RWPE2 (cell line): ENCODE measurements around the gene INVS.

ENCODE experiments used
- ATAC-seq: fragments of 200-7000 bp; cut with Tn5 transposase; 3 replicates; pipeline ENCODE4 v1.9.1; 2021; ENCODE audit warnings: low read depth
- DNase-seq: peaks from one replicate; pipeline ENCODE4 v3.0.0-alpha.2; 2020; ENCODE audit warnings: low spot score
- H3K27ac ChIP-seq: fragments of 450-650 bp; 2 replicates; pipeline ENCODE4 v1.5.1; 2017; ENCODE audit warnings: mild to moderate bottlenecking; ENCODE audit not compliant: poor library complexity, severe bottlenecking
- H3K27me3 ChIP-seq: fragments of 250-450 bp; sonication (Bioruptor Pico); 2 replicates; pipeline ENCODE4 v1.5.1; 2021; ENCODE audit warnings: mild to moderate bottlenecking, moderate library complexity; ENCODE audit not compliant: insufficient read depth, poor library complexity, severe bottlenecking
- H3K36me3 ChIP-seq: fragments of 250-450 bp; sonication (Bioruptor Pico); 2 replicates; pipeline ENCODE4 v1.5.1; 2020; ENCODE audit warnings: low read depth, mild to moderate bottlenecking, moderate library complexity
- H3K4me1 ChIP-seq: fragments of 250-450 bp; sonication (Bioruptor Pico); 2 replicates; pipeline ENCODE4 v1.5.1; 2021; ENCODE audit warnings: mild to moderate bottlenecking, moderate library complexity; ENCODE audit not compliant: insufficient read depth, poor library complexity, severe bottlenecking
- H3K4me3 ChIP-seq: fragments of 250-450 bp; sonication (Bioruptor Pico); 2 replicates; pipeline ENCODE4 v1.5.1; 2021; ENCODE audit warnings: mild to moderate bottlenecking, moderate library complexity; ENCODE audit not compliant: severe bottlenecking
- H3K9me3 ChIP-seq: fragments of 250-450 bp; sonication (Bioruptor Pico); 2 replicates; pipeline ENCODE4 v1.5.1; 2021; ENCODE audit warnings: mild to moderate bottlenecking, moderate library complexity; ENCODE audit not compliant: severe bottlenecking
- TF ChIP-seq, protein P1 (sequence below): fragments of 450-650 bp; IDR thresholded peaks from one replicate; pipeline ENCODE4 v1.5.1; 2017; ENCODE audit warnings: mild to moderate bottlenecking, moderate library complexity; ENCODE audit not compliant: poor library complexity, severe bottlenecking

The INVS gene

DNA sequence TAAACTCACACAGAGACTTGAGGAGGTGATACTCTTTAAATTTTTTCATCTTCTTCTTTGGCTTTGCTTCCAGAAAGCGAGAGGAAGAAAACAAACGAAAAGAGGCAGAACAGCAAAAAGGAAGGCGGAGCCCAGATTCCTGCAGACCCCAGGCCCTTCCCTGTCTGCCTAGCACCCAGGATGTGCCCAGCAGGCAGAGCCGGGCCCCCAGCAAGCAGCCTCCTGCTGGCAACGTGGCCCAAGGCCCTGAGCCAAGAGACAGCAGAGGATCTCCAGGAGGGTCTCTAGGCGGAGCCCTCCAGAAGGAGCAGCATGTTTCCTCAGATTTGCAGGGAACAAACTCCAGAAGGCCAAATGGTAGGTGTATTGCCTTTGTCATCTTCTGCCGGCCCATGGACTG lies 185.2 kb downstream of the INVS start:
- Histone ChIP-seq H3K9me3 (peaks cover 3% of the 10 kb centered on the region), H3K4me1 (no peaks in the 10 kb centered on the region), H3K27ac (no peak overlapping the region), H3K4me3 (no peak overlapping the region), H3K27me3 (no peaks in the 10 kb centered on the region), H3K36me3 (peaks cover 41% of the 10 kb centered on the region)
- DNase-seq (no peak), ATAC-seq (no peak)
- TF ChIP-seq, protein P1, sequence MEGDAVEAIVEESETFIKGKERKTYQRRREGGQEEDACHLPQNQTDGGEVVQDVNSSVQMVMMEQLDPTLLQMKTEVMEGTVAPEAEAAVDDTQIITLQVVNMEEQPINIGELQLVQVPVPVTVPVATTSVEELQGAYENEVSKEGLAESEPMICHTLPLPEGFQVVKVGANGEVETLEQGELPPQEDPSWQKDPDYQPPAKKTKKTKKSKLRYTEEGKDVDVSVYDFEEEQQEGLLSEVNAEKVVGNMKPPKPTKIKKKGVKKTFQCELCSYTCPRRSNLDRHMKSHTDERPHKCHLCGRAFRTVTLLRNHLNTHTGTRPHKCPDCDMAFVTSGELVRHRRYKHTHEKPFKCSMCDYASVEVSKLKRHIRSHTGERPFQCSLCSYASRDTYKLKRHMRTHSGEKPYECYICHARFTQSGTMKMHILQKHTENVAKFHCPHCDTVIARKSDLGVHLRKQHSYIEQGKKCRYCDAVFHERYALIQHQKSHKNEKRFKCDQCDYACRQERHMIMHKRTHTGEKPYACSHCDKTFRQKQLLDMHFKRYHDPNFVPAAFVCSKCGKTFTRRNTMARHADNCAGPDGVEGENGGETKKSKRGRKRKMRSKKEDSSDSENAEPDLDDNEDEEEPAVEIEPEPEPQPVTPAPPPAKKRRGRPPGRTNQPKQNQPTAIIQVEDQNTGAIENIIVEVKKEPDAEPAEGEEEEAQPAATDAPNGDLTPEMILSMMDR, result no peak

DNA sequence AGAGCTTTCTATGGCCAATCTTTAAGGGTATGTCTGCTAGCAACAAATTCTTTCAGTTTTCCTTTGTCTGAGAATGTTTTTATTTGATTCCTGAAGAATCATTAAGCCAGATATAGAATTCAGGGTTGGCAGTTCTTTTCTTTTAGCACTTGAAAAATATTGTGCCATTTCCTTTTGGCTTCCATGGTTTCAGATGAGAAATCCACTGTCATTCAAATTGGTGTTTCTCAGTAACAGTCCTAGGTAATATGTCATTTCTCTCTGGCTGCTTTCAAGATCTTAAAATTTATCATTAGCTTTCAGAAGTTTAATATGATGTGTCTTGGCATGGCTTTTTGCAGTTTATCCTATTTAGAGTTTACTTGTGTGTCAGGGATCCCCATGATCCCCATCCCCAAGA lies 186.0 kb downstream of the INVS start:
- no peak overlapping the region for H3K27ac ChIP-seq
- H3K4me3 ChIP-seq, result no peak overlapping the region
- H3K4me1 ChIP-seq, result no peaks in the 10 kb centered on the region
- peaks cover 43% of the 10 kb centered on the region for H3K36me3 ChIP-seq
- H3K27me3 ChIP-seq, result no peaks in the 10 kb centered on the region
- TF ChIP-seq, protein P1, result no peak
- DNase-seq (no peak), ATAC-seq (no peak)
- H3K9me3 ChIP-seq, result peaks cover 3% of the 10 kb centered on the region

DNA sequence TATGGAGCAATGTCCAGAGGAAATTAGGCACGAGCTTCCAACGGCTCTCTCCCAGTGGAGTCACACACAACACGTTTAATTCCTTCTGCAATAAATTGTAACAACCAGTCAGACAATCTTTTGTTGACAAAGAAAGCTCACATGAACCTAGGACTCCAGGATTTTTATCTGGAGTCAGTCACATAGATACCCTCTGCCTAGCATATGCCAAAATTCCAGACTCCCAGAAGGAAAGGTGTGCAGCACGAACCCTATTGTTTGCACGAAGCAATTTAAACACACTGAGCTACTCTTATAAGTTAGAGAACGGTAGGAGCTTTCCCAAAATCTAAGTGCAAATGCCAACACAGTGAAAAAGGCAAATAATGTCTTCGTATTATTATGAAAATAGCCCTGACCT lies 186.6 kb downstream of the INVS start:
- peaks cover 3% of the 10 kb centered on the region for H3K9me3 ChIP-seq
- TF ChIP-seq, protein P1, result no peak
- H3K4me3 ChIP-seq, result no peak overlapping the region
- ATAC-seq (no peak), DNase-seq (no peak)
- H3K36me3 ChIP-seq, result peaks cover 43% of the 10 kb centered on the region
- no peak overlapping the region for H3K27ac ChIP-seq
- H3K4me1 ChIP-seq, result no peaks in the 10 kb centered on the region
- no peaks in the 10 kb centered on the region for H3K27me3 ChIP-seq

DNA sequence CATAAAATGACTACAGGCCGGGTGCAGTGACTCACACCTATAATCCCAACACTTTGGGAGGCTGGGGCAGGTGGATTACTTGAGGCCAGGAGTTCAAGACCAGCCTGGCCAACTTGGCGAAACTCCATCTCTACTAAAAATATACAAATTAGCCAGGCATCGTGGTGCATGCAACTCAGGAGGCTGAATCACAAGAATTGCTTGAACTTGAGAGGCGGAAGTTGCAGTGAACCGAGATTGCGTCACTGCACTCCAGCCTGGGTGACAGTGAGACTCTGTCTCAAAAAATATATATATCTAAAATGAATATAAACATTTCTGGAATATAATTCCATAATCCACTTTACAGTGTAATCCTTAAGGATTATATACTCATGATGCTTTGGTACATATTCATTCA lies 187.2 kb downstream of the INVS start:
- ATAC-seq (no peak), DNase-seq (no peak)
- no peak overlapping the region for H3K27ac ChIP-seq
- H3K9me3 ChIP-seq, result peaks cover 3% of the 10 kb centered on the region
- no peak overlapping the region for H3K4me3 ChIP-seq
- no peaks in the 10 kb centered on the region for H3K27me3 ChIP-seq
- H3K4me1 ChIP-seq, result no peaks in the 10 kb centered on the region
- H3K36me3 ChIP-seq, result peaks cover 44% of the 10 kb centered on the region
- TF ChIP-seq, protein P1, result no peak

DNA sequence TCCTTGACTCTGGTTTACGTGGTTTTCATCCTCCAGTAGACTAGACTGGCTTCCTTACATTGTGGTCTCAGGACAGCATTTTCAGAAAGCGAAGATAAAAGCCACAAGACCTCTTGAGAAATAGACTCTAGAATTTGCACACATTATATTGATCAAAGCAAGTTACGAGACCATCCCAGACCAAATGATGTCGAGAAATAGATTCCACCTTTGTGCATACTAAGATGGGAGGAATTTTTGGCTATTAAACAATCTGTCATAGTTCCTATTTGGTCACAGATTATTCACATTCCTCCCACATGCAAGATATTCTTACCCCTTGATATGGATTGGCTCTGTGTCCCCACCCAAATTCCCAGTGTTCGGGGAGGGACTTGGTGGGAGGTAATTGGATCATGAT lies 188.1 kb downstream of the INVS start:
- H3K4me3 ChIP-seq, result no peak overlapping the region
- peaks cover 53% of the 10 kb centered on the region for H3K36me3 ChIP-seq
- DNase-seq, result no peak
- TF ChIP-seq, protein P1, result no peak
- no peaks in the 10 kb centered on the region for H3K27me3 ChIP-seq
- no peaks in the 10 kb centered on the region for H3K4me1 ChIP-seq
- H3K9me3 ChIP-seq, result peaks cover 3% of the 10 kb centered on the region
- no peak overlapping the region for H3K27ac ChIP-seq
- no peak for ATAC-seq
